K562 (cell line): ENCODE results near the gene ZNF692. TPM values are rescaled to one million over a fixed set of nuclear protein-coding genes. Genes with fewer than 3 reads are reported as not detected.
A peak's percentile ranks its signal among the peaks of the same experiment; 100 is the strongest.

Source experiments
- ARID2 ChIP-seq: fragments of 450-650 bp; IDR thresholded peaks from 2 replicates; pipeline ENCODE4 v1.6.1; 2017; ENCODE audit warnings: antibody characterized with exemption, mild to moderate bottlenecking
- BRF1 ChIP-seq: IDR thresholded peaks from 3 replicates; pipeline ENCODE4 v1.6.1; 2011; ENCODE audit warnings: borderline replicate concordance, mild to moderate bottlenecking; ENCODE audit not compliant: insufficient read length; ENCODE audit errors: extremely low read depth
- C11orf30 ChIP-seq: fragments of 450-650 bp; IDR thresholded peaks from 2 replicates; pipeline ENCODE4 v1.6.1; 2016; ENCODE audit warnings: low read depth, mild to moderate bottlenecking
- CBX1 ChIP-seq: sonication (generic); IDR thresholded peaks from 2 replicates; pipeline ENCODE4 v1.6.1; 2016; ENCODE audit warnings: antibody characterized with exemption, low read depth, mild to moderate bottlenecking
- CEBPB ChIP-seq: fragments of 450-650 bp; IDR thresholded peaks from 2 replicates; pipeline ENCODE4 v1.6.1; 2016; ENCODE audit warnings: missing genetic modification characterization, missing compliant biosample characterization
- DPF2 ChIP-seq: fragments of 450-650 bp; IDR thresholded peaks from 2 replicates; pipeline ENCODE4 v1.6.1; 2016
- KAT7 ChIP-seq: sonication (generic); formaldehyde crosslinking; IDR thresholded peaks from 2 replicates; pipeline ENCODE4 v1.8.0; 2022; ENCODE audit warnings: missing genetic modification reagents, mild to moderate bottlenecking, borderline replicate concordance
- NFE2L1 ChIP-seq: fragments of 450-650 bp; IDR thresholded peaks from 2 replicates; pipeline ENCODE4 v1.6.1; 2016; ENCODE audit warnings: missing genetic modification characterization, low read depth, mild to moderate bottlenecking, missing compliant biosample characterization, moderate library complexity, borderline replicate concordance
- NFIC ChIP-seq: fragments of 450-650 bp; IDR thresholded peaks from 2 replicates; pipeline ENCODE4 v1.6.1; 2017; ENCODE audit warnings: mild to moderate bottlenecking, inconsistent platforms
- POLR2H ChIP-seq: IDR thresholded peaks from 2 replicates; pipeline ENCODE4 v1.6.1; 2016; ENCODE audit warnings: missing genetic modification characterization, low read depth, mild to moderate bottlenecking, control low read depth, missing compliant biosample characterization, moderate library complexity
- PPARD ChIP-seq: fragments of 250-450 bp; sonication (Bioruptor Pico); IDR thresholded peaks from 2 replicates; pipeline ENCODE4 v1.8.0; 2022; ENCODE audit warnings: inconsistent platforms, mild to moderate bottlenecking, moderate library complexity
- SPI1 ChIP-seq: IDR thresholded peaks from 2 replicates; pipeline ENCODE4 v1.6.1; 2011; ENCODE audit warnings: low read depth, low read length, control low read depth, borderline replicate concordance
- SREBF2 ChIP-seq: sonication (generic); formaldehyde crosslinking; IDR thresholded peaks from 2 replicates; pipeline ENCODE4 v1.4.0; 2020; ENCODE audit warnings: mild to moderate bottlenecking, missing genetic modification reagents
- SRSF7 ChIP-seq: fragments of 200-400 bp; formaldehyde crosslinking; optimal IDR thresholded peaks from 2 replicates; pipeline ENCODE3; 2017; ENCODE audit warnings: mild to moderate bottlenecking, low read depth, low read length
- ZNF143 ChIP-seq: sonication (generic); formaldehyde crosslinking; IDR thresholded peaks from 2 replicates; pipeline ENCODE4 v1.9.0; 2022; ENCODE audit warnings: mild to moderate bottlenecking, missing genetic modification reagents
- ZNF174 ChIP-seq: fragments of 250-450 bp; sonication (Bioruptor Pico); IDR thresholded peaks from 2 replicates; pipeline ENCODE4 v1.4.0; 2020; ENCODE audit warnings: mild to moderate bottlenecking
- ZNF212 ChIP-seq: fragments of 450-650 bp; formaldehyde crosslinking; IDR thresholded peaks from 2 replicates; pipeline ENCODE4 v1.4.0; 2020; ENCODE audit warnings: mild to moderate bottlenecking
- ZNF436 ChIP-seq: fragments of 250-450, 450-650 bp; sonication (Bioruptor Pico); formaldehyde crosslinking; IDR thresholded peaks from 2 replicates; pipeline ENCODE4 v1.7.0; 2020; ENCODE audit warnings: mild to moderate bottlenecking
- ZNF551 ChIP-seq: fragments of 250-450 bp; sonication (Bioruptor Pico); IDR thresholded peaks from 2 replicates; pipeline ENCODE4 v1.5.0; 2021; ENCODE audit warnings: mild to moderate bottlenecking, moderate library complexity
- ZNF668 ChIP-seq: fragments of 250-450 bp; sonication (Bioruptor Pico); IDR thresholded peaks from 2 replicates; pipeline ENCODE4 v1.8.0; 2022; ENCODE audit warnings: mild to moderate bottlenecking, inconsistent platforms
- ZNF717 ChIP-seq: fragments of 250-450 bp; sonication (Bioruptor Pico); IDR thresholded peaks from 2 replicates; pipeline ENCODE4 v1.5.0; 2021
- ZNF830 ChIP-seq: fragments of 250-450 bp; sonication (Bioruptor Pico); IDR thresholded peaks from 2 replicates; pipeline ENCODE4 v1.5.0; 2021; ENCODE audit warnings: mild to moderate bottlenecking
- polyA plus RNA-seq, 8 experiments: library from polyadenylated mRNA; depleted of rRNA in 4 of 8; stranded (reverse) in 5 of 8; unstranded in 3 of 8; fragments of >200 nt; fragmentation: Nextera tagmentation in 2 of 8; fragmentation: Illumina TruSeq in 1 of 8; extraction: Ambion mirVana in 2 of 8; extraction: Trizol in 1 of 8; gene quantifications; 2 replicates each; pipeline versions ENCODE4 v1.2.1 to v1.2.3, GENCODE V29; 2011 to 2014; ENCODE audit warnings: inconsistent platforms in 1 of 8, missing spikeins in 1 of 8
- total RNA-seq, 7 experiments: library from RNA; depleted of rRNA in 6 of 7; stranded (reverse); fragments of >200 nt in 6 of 7; fragmentation: Illumina TruSeq in 2 of 7; extraction: Trizol in 2 of 7; gene quantifications; 2 replicates each; pipeline versions ENCODE4 v1.2.1 to v1.2.3, GENCODE V29; 2011 to 2021; ENCODE audit warnings: low replicate concordance in 1 of 7
- TF ChIP-seq, protein P1 (sequence below): IDR thresholded peaks from 2 replicates; pipeline ENCODE4 v1.6.1; 2014; ENCODE audit warnings: antibody characterized with exemption
- TF ChIP-seq, protein P2 (sequence below), 2 experiments: fragments of 450-650 bp; IDR thresholded peaks; 2 replicates each; pipeline ENCODE4 v1.6.1; 2018; ENCODE audit warnings: mild to moderate bottlenecking in 2 of 2, low read depth in 1 of 2; ENCODE audit not compliant: partially characterized antibody in 2 of 2

The ZNF692 gene
- total and polyA plus RNA-seq, 9 of the 15 experiments (the other 6 are each of a cell fraction or from before 2014, with no cell fraction given) = 8.4 to 143 (median 55.9) TPM

DNA sequence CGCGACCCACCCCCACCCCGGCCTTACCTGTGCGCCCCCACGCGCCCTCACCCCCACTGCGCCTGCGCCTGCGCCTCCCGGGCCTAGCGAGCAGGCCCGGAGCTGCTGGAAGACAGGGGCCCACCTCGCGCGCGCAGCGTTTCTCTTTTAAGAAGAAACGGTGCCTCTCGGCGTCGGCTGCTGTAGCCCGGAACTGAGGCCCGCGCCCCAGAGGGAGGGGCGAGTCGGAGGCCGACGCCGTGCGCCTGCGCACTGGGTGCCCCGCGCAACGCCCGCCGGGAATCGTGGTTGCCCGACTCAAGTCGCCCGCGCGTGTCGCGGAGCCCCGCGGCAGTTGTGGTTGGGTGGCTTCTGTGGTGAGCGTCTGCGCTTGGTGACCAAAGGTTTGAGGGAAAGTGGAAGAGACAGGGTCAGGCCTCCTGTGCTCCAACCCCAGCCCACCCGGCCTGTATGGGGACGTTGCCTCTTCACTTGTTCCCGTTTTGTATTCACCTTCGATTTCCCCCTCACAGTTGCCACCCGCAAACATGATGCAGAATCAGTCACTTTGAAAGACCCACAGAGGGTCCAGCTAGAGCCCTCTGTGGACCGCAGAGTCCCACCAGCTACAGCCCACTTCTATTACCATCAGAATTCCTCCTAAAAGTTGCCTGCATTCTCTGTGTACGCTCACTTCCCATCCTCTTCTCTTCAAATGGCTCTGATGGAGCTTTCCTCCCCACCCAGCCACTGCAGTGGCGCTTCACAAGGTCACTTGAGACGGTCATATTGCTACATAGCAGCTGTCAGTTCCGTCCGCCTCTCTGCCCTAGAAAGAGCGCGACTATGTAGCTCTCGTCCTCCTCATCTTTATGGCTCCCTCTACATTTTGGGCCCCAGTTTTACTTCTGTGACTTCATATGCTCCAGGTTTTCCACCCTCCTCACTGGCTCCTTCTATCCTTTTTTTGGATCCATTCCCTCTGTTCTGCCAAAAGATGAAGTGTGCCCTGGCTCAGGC lies at the start of gene ZNF692 (continued):
- TF ChIP-seq CEBPB (tag) (peak; percentile 88), BRF1 (no peak), SRSF7 (no peak), ARID2 (no peak), ZNF174 (CRISPR knock-in tag) (no peak), ZNF212 (CRISPR knock-in tag) (0 out of 2 replicates have a peak, but pooled peaks have one; percentile 48), ZNF830 (CRISPR knock-in tag) (peak; percentile 16; the same call in 1 of the 2 replicates), NFIC (no peak; the same call in 1 of the 2 replicates), ZNF436 (no peak), ZNF668 (CRISPR knock-in tag) (0 out of 2 replicates have a peak, but pooled peaks have one; percentile 40), SREBF2 (CRISPR knock-in tag) (no peak), NFE2L1 (tag) (no peak), SPI1 (no peak), DPF2 (peak; percentile 34; the same call in 1 of the 2 replicates), PPARD (CRISPR knock-in tag) (peak; percentile 13; the same call in 1 of the 2 replicates), KAT7 (CRISPR knock-in tag) (0 out of 2 replicates have a peak, but pooled peaks have one; percentile 27), ZNF717 (no peak), ZNF143 (CRISPR knock-in tag) (peak; percentile 74), POLR2H (tag) (peak; percentile 86), CBX1 (peak; percentile 55; the same call in 1 of the 2 replicates), C11orf30 (no peak), ZNF551 (no peak)
- TF ChIP-seq, protein P1, sequence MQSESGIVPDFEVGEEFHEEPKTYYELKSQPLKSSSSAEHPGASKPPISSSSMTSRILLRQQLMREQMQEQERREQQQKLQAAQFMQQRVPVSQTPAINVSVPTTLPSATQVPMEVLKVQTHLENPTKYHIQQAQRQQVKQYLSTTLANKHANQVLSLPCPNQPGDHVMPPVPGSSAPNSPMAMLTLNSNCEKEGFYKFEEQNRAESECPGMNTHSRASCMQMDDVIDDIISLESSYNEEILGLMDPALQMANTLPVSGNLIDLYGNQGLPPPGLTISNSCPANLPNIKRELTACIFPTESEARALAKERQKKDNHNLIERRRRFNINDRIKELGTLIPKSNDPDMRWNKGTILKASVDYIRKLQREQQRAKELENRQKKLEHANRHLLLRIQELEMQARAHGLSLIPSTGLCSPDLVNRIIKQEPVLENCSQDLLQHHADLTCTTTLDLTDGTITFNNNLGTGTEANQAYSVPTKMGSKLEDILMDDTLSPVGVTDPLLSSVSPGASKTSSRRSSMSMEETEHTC = no peak
- TF ChIP-seq, protein P2, sequence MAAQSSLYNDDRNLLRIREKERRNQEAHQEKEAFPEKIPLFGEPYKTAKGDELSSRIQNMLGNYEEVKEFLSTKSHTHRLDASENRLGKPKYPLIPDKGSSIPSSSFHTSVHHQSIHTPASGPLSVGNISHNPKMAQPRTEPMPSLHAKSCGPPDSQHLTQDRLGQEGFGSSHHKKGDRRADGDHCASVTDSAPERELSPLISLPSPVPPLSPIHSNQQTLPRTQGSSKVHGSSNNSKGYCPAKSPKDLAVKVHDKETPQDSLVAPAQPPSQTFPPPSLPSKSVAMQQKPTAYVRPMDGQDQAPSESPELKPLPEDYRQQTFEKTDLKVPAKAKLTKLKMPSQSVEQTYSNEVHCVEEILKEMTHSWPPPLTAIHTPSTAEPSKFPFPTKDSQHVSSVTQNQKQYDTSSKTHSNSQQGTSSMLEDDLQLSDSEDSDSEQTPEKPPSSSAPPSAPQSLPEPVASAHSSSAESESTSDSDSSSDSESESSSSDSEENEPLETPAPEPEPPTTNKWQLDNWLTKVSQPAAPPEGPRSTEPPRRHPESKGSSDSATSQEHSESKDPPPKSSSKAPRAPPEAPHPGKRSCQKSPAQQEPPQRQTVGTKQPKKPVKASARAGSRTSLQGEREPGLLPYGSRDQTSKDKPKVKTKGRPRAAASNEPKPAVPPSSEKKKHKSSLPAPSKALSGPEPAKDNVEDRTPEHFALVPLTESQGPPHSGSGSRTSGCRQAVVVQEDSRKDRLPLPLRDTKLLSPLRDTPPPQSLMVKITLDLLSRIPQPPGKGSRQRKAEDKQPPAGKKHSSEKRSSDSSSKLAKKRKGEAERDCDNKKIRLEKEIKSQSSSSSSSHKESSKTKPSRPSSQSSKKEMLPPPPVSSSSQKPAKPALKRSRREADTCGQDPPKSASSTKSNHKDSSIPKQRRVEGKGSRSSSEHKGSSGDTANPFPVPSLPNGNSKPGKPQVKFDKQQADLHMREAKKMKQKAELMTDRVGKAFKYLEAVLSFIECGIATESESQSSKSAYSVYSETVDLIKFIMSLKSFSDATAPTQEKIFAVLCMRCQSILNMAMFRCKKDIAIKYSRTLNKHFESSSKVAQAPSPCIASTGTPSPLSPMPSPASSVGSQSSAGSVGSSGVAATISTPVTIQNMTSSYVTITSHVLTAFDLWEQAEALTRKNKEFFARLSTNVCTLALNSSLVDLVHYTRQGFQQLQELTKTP (IDR thresholded peaks at IDR 0.05; ENCODE audit: low read depth in 1 of 2, partially characterized antibody in 2 of 2) = peak in 1 of 2 experiments; percentile 67
